Activated T-helper 17 cell treated with anti-CD3 and anti-CD28 coated beads, Interleukin-2, amount 50 U/mL, for 72 hours (primary cell): ENCODE data around the gene TOE1. TPM values are rescaled to one million over a fixed set of nuclear protein-coding genes. Genes with fewer than 3 reads are reported as not detected.
"Not testable (repeated sequence)": the region's sequence is repeated elsewhere in the genome, so short reads cannot be mapped to it uniquely, and the experiment has no call there.

Experiments
- ATAC-seq: fragments of 150-1000 bp; cut with Tn5 transposase; replicated peaks from 2 replicates; pipeline ENCODE4 v1.10.0; 2021; ENCODE audit warnings: mild to moderate bottlenecking, moderate library complexity
- H3K27ac Mint-ChIP-seq: one replicate; pipeline ENCODE4 v1.8.0; 2022; ENCODE audit warnings: mixed read lengths
- H3K27me3 Mint-ChIP-seq: one replicate; pipeline ENCODE4 v1.8.0; 2022; ENCODE audit warnings: mixed read lengths
- H3K36me3 Mint-ChIP-seq: one replicate; pipeline ENCODE4 v1.8.0; 2022; ENCODE audit warnings: low read depth, mild to moderate bottlenecking, mixed read lengths
- H3K4me1 Mint-ChIP-seq: one replicate; pipeline ENCODE4 v1.8.0; 2022; ENCODE audit warnings: mixed read lengths
- H3K4me3 Mint-ChIP-seq: one replicate; pipeline ENCODE4 v1.8.0; 2022; ENCODE audit warnings: mild to moderate bottlenecking, mixed read lengths
- H3K9me3 Mint-ChIP-seq: one replicate; pipeline ENCODE4 v1.8.0; 2022; ENCODE audit warnings: mixed read lengths
- total RNA-seq, 2 donors: library from RNA; stranded (reverse); gene quantifications; one replicate each; pipeline ENCODE4 v1.2.3, GENCODE V29; 2022

Gene TOE1
- total RNA-seq, 2 donors from 2014 or later, result 23.2 to 35.8 TPM

DNA sequence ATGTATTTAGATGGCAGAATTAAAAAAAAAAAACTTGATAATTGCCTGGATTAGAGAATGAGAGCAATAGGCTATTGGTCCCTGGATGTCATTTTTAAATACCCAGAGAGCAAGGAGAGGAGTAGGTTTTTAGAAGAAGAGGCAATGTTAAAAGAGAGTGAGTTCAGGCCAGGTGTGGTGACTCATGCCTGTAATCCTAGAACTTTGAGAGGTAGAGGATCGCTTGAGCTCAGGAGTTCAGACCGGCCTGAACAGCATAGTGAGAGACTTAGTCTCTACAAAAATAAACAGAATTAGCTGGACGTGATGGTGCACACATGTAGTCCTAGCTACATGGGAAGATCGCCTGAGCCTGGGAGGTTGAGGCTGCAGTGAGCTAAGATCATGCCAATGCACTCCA, 16.2 kb downstream of the TOE1 start:
- no peak overlapping the region for H3K27ac Mint-ChIP-seq
- ATAC-seq, result no peak
- no peaks in the 10 kb centered on the region for H3K27me3 Mint-ChIP-seq
- H3K4me3 Mint-ChIP-seq, result no peak overlapping the region
- H3K4me1 Mint-ChIP-seq, result no peaks in the 10 kb centered on the region
- no peaks in the 10 kb centered on the region for H3K9me3 Mint-ChIP-seq
- H3K36me3 Mint-ChIP-seq, result no peaks in the 10 kb centered on the region

DNA sequence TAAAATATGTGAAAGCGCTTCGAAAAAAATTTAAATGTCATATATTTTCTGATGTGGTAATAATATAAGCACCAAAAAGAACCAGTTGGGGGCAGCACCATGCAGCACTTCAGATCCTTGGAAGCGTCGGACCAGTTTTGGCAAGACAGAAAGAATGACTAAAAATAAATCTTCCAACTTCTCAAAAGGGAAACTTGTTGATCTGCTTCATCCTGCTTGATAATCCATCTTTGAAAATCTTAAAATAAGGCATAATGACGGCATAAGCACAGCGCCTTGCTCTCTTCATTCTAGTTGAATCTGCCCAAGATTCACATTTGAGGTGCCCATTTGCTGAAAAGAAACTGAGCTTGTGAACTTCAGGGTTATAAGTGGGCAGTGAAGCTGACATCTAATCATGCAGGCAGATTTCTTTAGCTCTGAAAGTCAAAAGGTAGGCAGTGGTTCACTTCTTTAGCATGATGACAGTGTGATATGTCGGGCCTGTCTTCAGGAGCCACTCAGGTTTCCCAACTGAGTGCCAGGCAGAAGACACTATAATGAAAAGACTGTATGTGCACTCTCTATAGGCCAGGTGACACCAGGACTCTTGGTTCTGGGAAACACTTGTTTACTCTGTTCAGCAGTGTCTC, 20.0 kb downstream of the TOE1 start:
- peak overlapping the region; percentile 19 for H3K4me3 Mint-ChIP-seq
- no peaks in the 10 kb centered on the region for H3K27me3 Mint-ChIP-seq
- H3K4me1 Mint-ChIP-seq, result no peaks in the 10 kb centered on the region
- peak; percentile 58 for ATAC-seq
- H3K9me3 Mint-ChIP-seq, result no peaks in the 10 kb centered on the region
- H3K36me3 Mint-ChIP-seq, result no peaks in the 10 kb centered on the region
- peak overlapping the region; percentile 47 for H3K27ac Mint-ChIP-seq

DNA sequence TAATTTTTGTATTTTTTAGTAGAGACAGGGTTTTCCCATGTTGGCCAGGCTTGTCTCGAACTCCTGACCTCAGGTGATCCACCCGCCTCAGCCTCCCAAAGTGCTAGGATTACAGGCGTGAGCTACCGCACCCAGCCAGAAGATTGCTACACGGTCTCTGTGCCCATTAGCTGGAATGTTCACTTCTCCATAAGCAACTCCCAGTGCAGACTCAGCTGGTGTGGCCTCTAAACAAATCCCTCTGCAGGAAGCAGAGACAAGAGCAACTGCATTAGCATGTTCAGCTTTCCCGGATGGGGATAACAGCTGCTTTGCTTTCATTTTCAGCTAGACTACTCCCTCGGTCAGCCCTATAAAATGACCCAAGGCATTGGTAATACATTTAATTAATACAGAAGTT, 21.0 kb downstream of the TOE1 start:
- not testable (repeated sequence) for H3K9me3 Mint-ChIP-seq, ATAC-seq, H3K27ac Mint-ChIP-seq, H3K27me3 Mint-ChIP-seq, H3K4me3 Mint-ChIP-seq, H3K36me3 Mint-ChIP-seq, H3K4me1 Mint-ChIP-seq

DNA sequence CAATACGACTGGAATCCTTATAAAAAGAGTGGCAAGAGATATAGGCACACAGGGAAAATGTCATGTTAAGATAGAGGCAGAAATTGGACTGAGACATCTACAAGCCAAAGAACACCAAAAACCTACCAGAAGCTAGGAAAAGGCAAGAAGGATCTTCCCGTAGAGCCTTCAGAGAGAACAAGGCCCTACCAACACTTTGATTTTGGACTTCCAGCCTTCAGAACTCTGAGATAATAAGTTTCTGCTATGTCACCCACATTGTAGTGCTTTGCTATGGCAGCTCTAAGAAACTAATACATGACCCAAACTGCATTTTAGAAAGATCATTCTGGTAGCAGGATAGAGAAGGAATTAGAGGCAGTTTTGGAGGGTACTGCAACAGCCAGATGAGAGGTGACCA, 24.3 kb downstream of the TOE1 start:
- Mint-ChIP-seq H3K4me1 (no peaks in the 10 kb centered on the region), H3K27ac (no peak overlapping the region), H3K4me3 (no peak overlapping the region), H3K9me3 (no peaks in the 10 kb centered on the region), H3K27me3 (no peaks in the 10 kb centered on the region), H3K36me3 (no peaks in the 10 kb centered on the region)
- ATAC-seq, result no peak

DNA sequence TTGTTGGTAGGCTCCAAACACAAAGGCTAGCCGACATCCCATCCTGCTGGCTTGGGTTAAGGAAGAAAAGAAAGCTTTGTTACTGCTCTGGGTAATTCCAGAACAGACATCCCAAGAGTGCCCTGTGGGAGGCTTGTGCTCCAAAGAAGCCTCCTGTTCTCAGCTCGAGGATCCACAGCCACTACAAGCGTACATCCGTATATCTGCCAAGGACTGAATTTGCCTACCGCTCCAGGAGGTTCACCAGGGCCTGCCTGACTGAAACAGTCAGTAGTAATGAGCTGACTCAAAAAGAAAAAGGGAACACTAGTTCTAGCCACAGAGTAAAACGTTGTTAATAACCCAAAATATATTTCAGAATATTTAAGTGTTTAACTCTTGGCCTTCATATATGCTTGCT, 25.1 kb downstream of the TOE1 start:
- Mint-ChIP-seq H3K27me3 (no peaks in the 10 kb centered on the region), H3K4me3 (no peak overlapping the region), H3K36me3 (no peaks in the 10 kb centered on the region), H3K9me3 (no peaks in the 10 kb centered on the region), H3K27ac (no peak overlapping the region), H3K4me1 (no peaks in the 10 kb centered on the region)
- no peak for ATAC-seq

DNA sequence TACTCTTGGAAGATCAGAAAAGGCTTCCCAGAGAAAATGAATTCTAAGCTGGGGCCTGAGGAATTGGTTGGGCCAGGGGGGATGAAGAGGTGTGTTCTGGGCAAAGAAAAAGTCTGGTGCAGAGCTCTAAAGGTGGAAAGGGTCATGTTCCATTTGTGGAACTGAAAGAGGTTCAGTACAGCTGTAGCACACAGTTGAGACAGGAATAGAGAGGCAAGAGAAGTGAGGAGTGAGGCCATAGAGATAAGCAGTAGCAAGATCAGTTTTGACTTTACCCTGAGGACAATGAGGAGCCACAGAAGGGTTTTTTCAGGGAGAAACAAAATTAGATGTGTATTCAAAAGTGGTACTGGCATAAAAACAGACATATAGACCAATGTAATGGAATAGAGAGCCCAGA, 30.6 kb downstream of the TOE1 start:
- Mint-ChIP-seq H3K4me3 (no peak overlapping the region), H3K4me1 (peaks cover 4% of the 10 kb centered on the region), H3K27me3 (no peaks in the 10 kb centered on the region), H3K36me3 (no peaks in the 10 kb centered on the region), H3K27ac (no peak overlapping the region), H3K9me3 (no peaks in the 10 kb centered on the region)
- no peak for ATAC-seq

DNA sequence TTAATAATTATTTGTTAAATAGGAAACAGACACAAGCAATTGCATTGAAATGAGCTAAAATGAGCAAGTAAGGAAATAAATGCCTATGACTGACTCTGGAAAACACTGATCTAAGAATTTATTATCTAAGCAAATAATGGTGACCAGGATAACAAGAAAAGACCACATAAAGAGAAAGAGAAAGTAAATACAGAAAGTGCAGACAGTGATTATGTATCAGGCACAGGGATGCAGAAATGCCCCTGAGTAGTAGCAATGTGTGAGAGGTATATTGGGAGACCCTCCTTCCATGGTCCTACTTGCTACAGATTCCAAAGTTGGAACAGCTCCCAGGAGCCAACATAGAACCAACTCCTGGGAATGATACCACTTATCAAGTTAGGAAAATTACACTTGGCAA, 33.6 kb downstream of the TOE1 start:
- no peak overlapping the region for H3K27ac Mint-ChIP-seq
- no peak overlapping the region for H3K4me3 Mint-ChIP-seq
- H3K27me3 Mint-ChIP-seq, result no peaks in the 10 kb centered on the region
- peaks cover 4% of the 10 kb centered on the region for H3K4me1 Mint-ChIP-seq
- no peak for ATAC-seq
- H3K9me3 Mint-ChIP-seq, result no peaks in the 10 kb centered on the region
- H3K36me3 Mint-ChIP-seq, result no peaks in the 10 kb centered on the region

DNA sequence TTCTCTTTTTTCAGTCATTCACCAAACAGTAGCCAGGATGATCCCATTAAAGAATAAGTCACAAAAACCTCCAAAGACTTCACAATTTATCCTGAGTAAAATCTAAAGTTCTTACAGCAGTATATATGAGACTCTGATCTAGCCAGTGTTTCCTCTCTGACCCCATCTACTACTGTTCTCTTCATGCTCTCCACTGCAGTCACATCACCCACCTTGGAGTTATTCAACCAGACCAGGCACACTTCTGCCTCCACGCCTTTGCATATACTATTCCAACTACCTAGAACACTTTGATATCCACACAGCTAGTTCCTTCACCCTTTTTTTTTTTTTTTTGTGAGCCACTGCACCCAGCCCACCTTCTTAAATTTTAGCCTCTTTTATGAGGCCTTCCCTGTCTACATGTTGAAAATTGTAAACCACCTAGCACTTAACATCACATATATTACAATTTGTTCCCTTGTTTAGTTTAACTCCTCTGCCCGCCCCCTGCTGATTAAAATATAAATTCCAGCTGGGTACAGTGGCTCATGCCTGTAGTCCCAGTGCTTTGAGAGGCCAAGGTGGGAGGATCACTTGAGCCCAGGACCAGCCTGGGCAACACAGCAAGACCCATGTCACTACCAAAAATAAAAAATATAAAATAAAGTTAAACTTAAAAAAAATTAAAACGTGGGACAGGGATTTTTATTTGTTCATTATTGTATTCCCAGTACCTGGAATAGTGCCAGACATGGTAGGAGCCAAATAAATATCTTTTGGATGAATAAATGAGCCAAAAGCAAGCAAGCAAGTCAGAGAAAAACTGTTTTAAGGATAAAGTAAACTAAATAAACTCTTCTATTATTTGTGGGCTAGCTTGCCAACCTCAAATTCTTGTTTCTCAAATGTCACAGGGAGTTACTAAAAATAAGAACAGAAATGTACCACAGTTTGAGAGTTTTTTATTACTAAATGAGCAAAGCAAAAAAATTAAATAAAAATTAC, 35.4 kb downstream of the TOE1 start:
- no peak overlapping the region for H3K27ac Mint-ChIP-seq
- H3K4me1 Mint-ChIP-seq, result peaks cover 4% of the 10 kb centered on the region
- H3K36me3 Mint-ChIP-seq, result no peaks in the 10 kb centered on the region
- H3K9me3 Mint-ChIP-seq, result no peaks in the 10 kb centered on the region
- no peaks in the 10 kb centered on the region for H3K27me3 Mint-ChIP-seq
- no peak overlapping the region for H3K4me3 Mint-ChIP-seq
- no peak for ATAC-seq

DNA sequence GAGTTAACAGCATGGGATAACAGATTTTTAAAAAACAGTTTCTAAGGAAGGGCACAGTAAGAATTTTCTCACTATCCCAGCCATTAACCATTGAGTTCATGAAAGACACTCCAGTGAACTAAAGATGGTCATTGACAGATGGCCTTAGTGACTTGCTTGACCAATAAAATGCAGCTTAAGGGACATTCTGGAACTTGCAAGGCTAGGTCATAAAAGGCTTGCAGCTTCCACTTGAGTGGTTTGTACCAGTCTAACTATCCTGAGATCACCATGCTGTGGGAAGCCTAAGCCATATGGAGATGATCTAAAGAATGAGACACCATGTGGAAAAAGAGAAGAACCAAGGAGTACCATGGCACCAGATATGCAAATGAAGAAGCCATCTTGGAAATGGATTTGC, 38.2 kb downstream of the TOE1 start:
- Mint-ChIP-seq H3K9me3 (no peaks in the 10 kb centered on the region), H3K27me3 (no peaks in the 10 kb centered on the region), H3K4me3 (no peak overlapping the region), H3K27ac (no peak overlapping the region), H3K36me3 (no peaks in the 10 kb centered on the region), H3K4me1 (peaks cover 4% of the 10 kb centered on the region)
- no peak for ATAC-seq

DNA sequence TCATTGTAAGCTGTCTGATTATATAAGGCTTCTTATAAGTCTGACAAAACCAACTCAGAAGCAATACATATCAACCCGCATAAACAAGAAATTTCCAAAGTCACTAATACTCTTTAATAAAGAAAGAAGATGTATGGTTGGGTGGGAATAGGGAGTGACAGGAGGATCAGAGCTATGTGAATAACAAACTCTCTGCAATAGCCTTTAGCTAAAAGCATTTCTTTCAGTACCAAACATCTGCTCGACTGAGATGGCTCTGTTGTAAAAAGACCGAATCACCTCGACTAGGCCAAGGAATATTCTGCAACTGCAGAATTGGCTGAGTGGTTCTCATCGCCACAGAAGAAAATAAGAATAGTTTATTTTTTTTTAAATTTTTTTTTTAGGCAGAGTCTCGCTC, 39.6 kb downstream of the TOE1 start:
- Mint-ChIP-seq H3K4me1 (no peaks in the 10 kb centered on the region), H3K27me3 (no peaks in the 10 kb centered on the region), H3K4me3 (no peak overlapping the region), H3K9me3 (no peaks in the 10 kb centered on the region), H3K36me3 (no peaks in the 10 kb centered on the region), H3K27ac (no peak overlapping the region)
- no peak for ATAC-seq

DNA sequence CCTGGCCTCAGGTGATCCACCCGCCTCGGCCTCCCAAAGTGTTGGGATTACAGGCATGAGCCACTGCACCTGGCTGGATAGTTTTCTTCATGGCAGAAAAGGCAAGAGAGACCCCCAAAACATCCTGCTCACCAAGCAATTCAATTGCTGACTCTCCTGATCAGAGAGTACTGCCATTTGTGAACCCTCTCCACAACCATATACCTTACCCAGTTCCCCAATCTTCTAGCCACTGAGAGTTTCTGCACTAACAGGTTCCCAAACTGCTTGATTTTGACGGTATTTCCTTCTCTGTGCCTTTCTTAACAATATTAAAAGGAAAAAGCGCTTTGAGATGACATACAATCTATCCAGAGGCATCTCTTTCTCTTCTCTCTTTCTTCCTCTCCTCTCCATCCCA, 40.2 kb downstream of the TOE1 start:
- Mint-ChIP-seq H3K27me3 (no peaks in the 10 kb centered on the region), H3K4me1 (no peaks in the 10 kb centered on the region), H3K27ac (peak overlapping the region; percentile 18), H3K36me3 (no peaks in the 10 kb centered on the region), H3K9me3 (no peaks in the 10 kb centered on the region), H3K4me3 (no peak overlapping the region)
- no peak for ATAC-seq

DNA sequence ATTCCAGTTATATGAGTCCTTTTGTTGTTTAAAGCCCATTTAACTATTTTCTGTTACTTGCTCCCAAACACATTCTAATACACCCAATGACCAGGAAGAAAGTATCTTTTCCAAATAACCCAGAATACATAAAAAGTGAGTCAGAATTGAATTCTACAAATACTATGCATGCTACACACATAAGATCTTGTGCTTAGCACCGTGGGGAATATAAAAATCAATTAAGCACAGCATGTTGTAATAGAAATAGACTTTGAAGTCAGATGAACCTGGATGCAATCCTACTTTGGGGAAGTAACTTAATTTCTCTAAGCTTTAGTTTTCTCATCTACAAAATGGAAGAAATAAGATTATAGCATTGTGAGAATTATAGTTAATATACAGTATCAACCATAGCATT, 40.8 kb downstream of the TOE1 start:
- ATAC-seq, result no peak
- Mint-ChIP-seq H3K4me1 (no peaks in the 10 kb centered on the region), H3K27me3 (no peaks in the 10 kb centered on the region), H3K4me3 (no peak overlapping the region), H3K27ac (peak overlapping the region; percentile 18), H3K9me3 (no peaks in the 10 kb centered on the region), H3K36me3 (no peaks in the 10 kb centered on the region)

DNA sequence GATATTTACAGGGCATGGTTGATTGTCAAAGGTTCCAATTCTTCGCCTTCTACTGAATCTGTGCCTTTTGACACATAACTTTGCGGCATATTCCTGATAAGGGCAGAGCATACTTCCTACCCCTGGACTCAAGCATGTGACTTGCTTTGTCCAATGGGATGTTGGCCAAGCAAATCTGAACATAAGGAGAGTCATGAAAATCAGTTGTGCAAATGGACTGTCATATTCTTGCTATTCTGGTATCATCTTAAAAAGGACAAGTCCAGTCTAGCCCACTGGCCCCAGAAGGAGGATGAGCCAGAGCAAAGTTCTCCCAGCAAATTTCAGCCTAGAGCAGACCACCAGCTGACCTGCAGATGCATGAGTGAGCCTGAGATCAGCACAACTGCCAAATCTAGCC, 41.3 kb downstream of the TOE1 start:
- Mint-ChIP-seq H3K9me3 (no peaks in the 10 kb centered on the region), H3K4me1 (no peaks in the 10 kb centered on the region), H3K27me3 (no peaks in the 10 kb centered on the region), H3K27ac (no peak overlapping the region), H3K4me3 (no peak overlapping the region), H3K36me3 (no peaks in the 10 kb centered on the region)
- ATAC-seq, result no peak

DNA sequence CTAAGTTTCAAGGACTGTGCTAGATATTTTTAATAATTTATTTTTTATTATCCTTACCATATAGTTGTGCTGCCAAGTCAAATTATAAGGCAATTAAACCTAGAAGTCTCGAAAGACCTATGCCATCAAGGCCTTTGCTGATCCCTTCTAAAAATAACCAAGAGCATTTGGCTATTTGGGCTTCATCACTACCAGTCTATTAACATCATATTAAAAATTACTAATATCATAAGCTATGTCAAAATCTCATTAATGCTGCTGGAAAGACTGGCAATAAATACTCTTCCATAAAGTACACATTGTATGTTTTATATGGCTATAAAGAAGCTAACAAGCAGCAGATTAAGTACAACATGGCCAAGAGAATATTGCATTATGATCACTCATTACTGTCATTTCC, 43.2 kb downstream of the TOE1 start:
- Mint-ChIP-seq H3K27me3 (no peaks in the 10 kb centered on the region), H3K36me3 (no peaks in the 10 kb centered on the region), H3K4me3 (no peak overlapping the region), H3K4me1 (no peaks in the 10 kb centered on the region), H3K27ac (no peak overlapping the region), H3K9me3 (no peaks in the 10 kb centered on the region)
- no peak for ATAC-seq

DNA sequence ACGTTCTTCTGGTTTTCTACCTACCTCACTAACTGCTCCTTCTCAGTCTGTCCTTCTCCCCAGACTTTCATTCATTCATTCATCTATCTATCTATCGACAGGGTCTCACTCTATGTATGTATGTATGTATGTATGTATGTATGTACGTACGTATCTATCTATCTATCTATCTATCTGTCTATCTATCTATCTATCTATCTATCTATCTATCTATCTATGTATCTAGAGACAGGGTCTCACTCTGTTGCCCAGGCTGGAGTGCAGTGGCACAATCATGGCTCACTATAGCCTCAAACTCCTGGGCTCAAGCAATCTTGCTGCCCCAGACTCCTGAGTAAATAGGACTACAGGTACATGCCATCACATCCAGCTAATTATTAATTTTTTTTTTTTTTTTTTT, 44.2 kb downstream of the TOE1 start:
- not testable (repeated sequence) for H3K27me3 Mint-ChIP-seq, H3K4me3 Mint-ChIP-seq, H3K4me1 Mint-ChIP-seq, H3K36me3 Mint-ChIP-seq, H3K27ac Mint-ChIP-seq, H3K9me3 Mint-ChIP-seq, ATAC-seq
